Endothelial cell of umbilical vein (primary cell): ENCODE data around the gene KLHL30. TPM values are rescaled to one million over a fixed set of nuclear protein-coding genes. Genes with fewer than 3 reads are reported as not detected.

ENCODE experiments used
- BruUV-seq: library from RNA; stranded (reverse); fragments of 400-500 nt; replicated peaks from 2 replicates; lab custom pipeline; 2021; lab: Mats Ljungman, UMichigan
- CTCF ChIA-PET: fragments of 300-600, 350-600 bp; sonication (Branson Sonifier 250); formaldehyde crosslinking; loops from one replicate; lab custom pipeline; 2021; ENCODE audit warnings: antibody characterized with exemption, inconsistent platforms; lab: Charles Lee
- POLR2A ChIA-PET: fragments of 300-600, 350-600 bp; sonication (Branson Sonifier 250); formaldehyde crosslinking; loops from one replicate; lab custom pipeline; 2021; ENCODE audit warnings: antibody characterized with exemption, inconsistent platforms; lab: Charles Lee
- DNase-seq: peaks from one replicate; pipeline ENCODE4 v3.0.0-alpha.2; 2011; ENCODE audit warnings: low read depth, low spot score
- FAIRE-seq: peaks from 2 replicates; lab custom pipeline; 2011; peaks lifted over from hg19 to GRCh38; lab: Jason Lieb, UNC
- H2AFZ ChIP-seq: 2 replicates; pipeline ENCODE4 v1.6.0; 2012; ENCODE audit warnings: low read depth, low read length, control low read depth, inconsistent platforms
- H3K27ac ChIP-seq: 2 replicates; pipeline ENCODE4 v1.5.1; 2011; ENCODE audit warnings: low read depth, mild to moderate bottlenecking, control low read depth, low read length, moderate library complexity; ENCODE audit not compliant: insufficient read depth
- H3K27me3 ChIP-seq, 2 experiments: 2 replicates each; pipeline versions ENCODE4 v1.6.0 to v1.6.1; 2011; ENCODE audit warnings: low read length in 2 of 2, mixed read lengths in 1 of 2; ENCODE audit not compliant: control insufficient read depth in 2 of 2, insufficient read depth in 2 of 2
- H3K36me3 ChIP-seq, 2 experiments: 2 replicates in 1 of 2; 3 replicates in 1 of 2; pipeline ENCODE4 v1.5.1; 2011; ENCODE audit warnings: low read length in 2 of 2, mild to moderate bottlenecking in 1 of 2, moderate library complexity in 1 of 2; ENCODE audit not compliant: control insufficient read depth in 2 of 2, insufficient read depth in 2 of 2; ENCODE audit errors: extremely low read depth in 1 of 2
- H3K4me1 ChIP-seq: 3 replicates; pipeline ENCODE4 v1.5.1; 2011; ENCODE audit warnings: mild to moderate bottlenecking, low read length; ENCODE audit not compliant: control insufficient read depth, insufficient read depth; ENCODE audit errors: extremely low read depth
- H3K4me2 ChIP-seq: 2 replicates; pipeline ENCODE4 v1.6.1; 2011; ENCODE audit warnings: low read length, control low read depth, mixed read lengths; ENCODE audit not compliant: insufficient read depth
- H3K4me3 ChIP-seq, 3 experiments: fragments of 200-600 bp in 1 of 3; sonication (generic), shearing (Covaris generic) in 1 of 3; replicated peaks in 1 of 3; 2 replicates each; pipeline ENCODE4 v1.5.1; 2011 to 2016; ENCODE audit warnings: control low read depth in 3 of 3, low read length in 3 of 3, mild to moderate bottlenecking in 2 of 3, inconsistent platforms in 1 of 3, low read depth in 1 of 3, moderate library complexity in 1 of 3; ENCODE audit not compliant: insufficient read depth in 1 of 3
- H3K79me2 ChIP-seq: 2 replicates; pipeline ENCODE4 v1.6.0; 2012; ENCODE audit warnings: low read length, inconsistent platforms; ENCODE audit not compliant: control insufficient read depth, insufficient read depth
- H3K9ac ChIP-seq: replicated peaks from 2 replicates; pipeline ENCODE3; 2011; ENCODE audit warnings: low read length, control low read depth; ENCODE audit not compliant: insufficient read depth; ENCODE audit errors: extremely low read depth
- H3K9me1 ChIP-seq: replicated peaks from 3 replicates; pipeline ENCODE4 v1.6.0; 2011; ENCODE audit warnings: mild to moderate bottlenecking, low read length; ENCODE audit not compliant: control insufficient read depth, insufficient read depth; ENCODE audit errors: extremely low read depth
- H3K9me3 ChIP-seq: replicated peaks from 2 replicates; pipeline ENCODE4 v1.5.1; 2012; ENCODE audit warnings: low read length, inconsistent platforms; ENCODE audit not compliant: control insufficient read depth, insufficient read depth
- H4K20me1 ChIP-seq: replicated peaks from 2 replicates; pipeline ENCODE3; 2011; ENCODE audit warnings: mild to moderate bottlenecking, low read length; ENCODE audit not compliant: control insufficient read depth, insufficient read depth; ENCODE audit errors: extremely low read depth
- CTCF ChIP-seq, 2 donors: IDR thresholded peaks; 1 replicate in 1 of 2; 2 replicates in 1 of 2; pipeline ENCODE4 v1.5.1; 2011; ENCODE audit warnings: low read length in 2 of 2, mild to moderate bottlenecking in 2 of 2, moderate library complexity in 2 of 2, control low read depth in 1 of 2, inconsistent platforms in 1 of 2, low read depth in 1 of 2; ENCODE audit not compliant: insufficient read depth in 1 of 2; ENCODE audit errors: extremely low read depth in 1 of 2
- EZH2 ChIP-seq: IDR thresholded peaks from 2 replicates; pipeline ENCODE4 v1.6.1; 2012; ENCODE audit warnings: borderline replicate concordance, low read depth, mild to moderate bottlenecking, moderate library complexity, low read length, inconsistent platforms; ENCODE audit not compliant: severe bottlenecking
- FOS ChIP-seq: IDR thresholded peaks from 2 replicates; pipeline ENCODE4 v1.6.1; 2011; ENCODE audit warnings: mild to moderate bottlenecking, low read length, moderate library complexity, borderline replicate concordance; ENCODE audit not compliant: insufficient read depth
- GATA2 ChIP-seq: IDR thresholded peaks from 2 replicates; pipeline ENCODE4 v1.7.0; 2011; ENCODE audit warnings: low read depth, mild to moderate bottlenecking, moderate library complexity, mixed read lengths, low read length; ENCODE audit not compliant: insufficient read length, insufficient read depth
- JUN ChIP-seq: IDR thresholded peaks from 2 replicates; pipeline ENCODE4 v1.6.1; 2011; ENCODE audit warnings: borderline replicate concordance, low read depth; ENCODE audit not compliant: insufficient read length, insufficient read depth
- MAX ChIP-seq: IDR thresholded peaks from 2 replicates; pipeline ENCODE4 v1.6.1; 2011; ENCODE audit not compliant: insufficient read depth, insufficient read length
- MYC ChIP-seq: IDR thresholded peaks from one replicate; pipeline ENCODE4 v1.6.1; 2011; ENCODE audit warnings: mild to moderate bottlenecking, low read depth, low read length
- POLR2A ChIP-seq: IDR thresholded peaks from 2 replicates; pipeline ENCODE4 v1.6.1; 2012; ENCODE audit warnings: low read depth, mild to moderate bottlenecking, control low read depth, low read length
- POLR2AphosphoS5 ChIP-seq: IDR thresholded peaks from 2 replicates; pipeline ENCODE4 v1.6.1; 2012; ENCODE audit warnings: low read depth, mild to moderate bottlenecking, control low read depth, low read length, moderate library complexity; ENCODE audit not compliant: insufficient read depth
- dilution Hi-C: fragments of 300-500 bp; cut with MboI; formaldehyde crosslinking; loops from one replicate; pipeline ENCODE4 v1.15.0; 2019; ENCODE audit warnings: low sequenced_read_pairs; ENCODE audit not compliant: extremely low pct_ligation_motif_present
- intact Hi-C: fragments of 100-400 bp; cut with micrococcal nuclease; formaldehyde crosslinking; loops from one replicate; pipeline ENCODE4 v1.10.0; 2022
- polyA plus RNA-seq, 4 experiments: library from polyadenylated mRNA; depleted of rRNA in 3 of 4; stranded (reverse) in 3 of 4; unstranded in 1 of 4; fragments of >200 nt; gene quantifications; 2 replicates each; pipeline versions ENCODE4 v1.2.1 to v1.2.3, GENCODE V29; 2011 to 2012; ENCODE audit warnings: missing spikeins in 1 of 4
- total RNA-seq: library from RNA; stranded (reverse); gene quantifications from 2 replicates; pipeline ENCODE4 v1.2.3, GENCODE V29; 2021

The KLHL30 gene
- total and polyA plus RNA-seq, 2 donors (not counting 3 experiments of a cell fraction or from before 2014, with no cell fraction given): not detected

- CTCF ChIA-PET: interaction anchor here (1.3 kb wide), 1 partner anchor 8 kb away, joined by 4 read pairs; the partner anchor contains the start of gene ERFE
- dilution Hi-C loops: no loop called here
- H3K4me2 ChIP-seq: no peak overlapping the region
Observed at GRCh38 chr2:238167761-238168160, 29.3 kb downstream of the KLHL30 start.

More at GRCh38 chr2:238167761-238168160, 29.3 kb downstream of the KLHL30 start:
- H3K9me1 ChIP-seq: no peaks in the 10 kb centered on the region
- no peaks in the 10 kb centered on the region for H4K20me1 ChIP-seq
- peaks cover 29% of the 10 kb centered on the region for H3K4me1 ChIP-seq
- H3K9ac ChIP-seq: no peak overlapping the region
- H3K4me3 ChIP-seq: no peak overlapping the region
- no peak overlapping the region for H2AFZ ChIP-seq
- no peak for FAIRE-seq
- no peak for DNase-seq
- H3K79me2 ChIP-seq: no peaks in the 10 kb centered on the region
- H3K27ac ChIP-seq: no peak overlapping the region
- intact Hi-C loops: no loop called here
- POLR2A ChIA-PET: no interaction called here
- no TSS peak for BruUV-seq
- H3K9me3 ChIP-seq: no peaks in the 10 kb centered on the region
- H3K36me3 ChIP-seq: peaks cover 8 to 9% of the 10 kb centered on the region in 2 experiments
- H3K27me3 ChIP-seq: peaks cover 1 to 13% of the 10 kb centered on the region in 2 experiments
- TF ChIP-seq POLR2AphosphoS5 (no peak), MYC (no peak), FOS (no peak), POLR2A (no peak), JUN (no peak), CTCF (IDR thresholded peaks at IDR 0.05; ENCODE audit: extremely low read depth in 1 of 2, insufficient read depth in 1 of 2, low read depth in 1 of 2, low read length in 2 of 2) (no peak), MAX (no peak), GATA2 (no peak), EZH2 (no peak)
